IMR-90 (cell line): ENCODE measurements around the gene CDRT15L2. TPM values are rescaled to one million over a fixed set of nuclear protein-coding genes. Genes with fewer than 3 reads are reported as not detected.
"Not testable (repeated sequence)": the region's sequence is repeated elsewhere in the genome, so short reads cannot be mapped to it uniquely, and the experiment has no call there.

Experiments used
- ATAC-seq: fragments of 200-7000 bp; cut with Tn5 transposase; 2 replicates; pipeline ENCODE4 v1.9.1; 2020; ENCODE audit warnings: low read depth, mild to moderate bottlenecking, moderate library complexity
- BruUV-seq: library from RNA; stranded (reverse); fragments of 400-500 nt; replicated peaks from 2 replicates; lab custom pipeline; 2021; lab: Mats Ljungman, UMichigan
- CTCF ChIA-PET: fragments of 300-600 bp; formaldehyde crosslinking; extraction: SDS; loops from one replicate; lab custom pipeline; 2021; ENCODE audit warnings: antibody characterized with exemption; lab: Yijun Ruan, JAX
- POLR2A ChIA-PET: fragments of 300-600 bp; sonication (Branson Sonifier 250); formaldehyde crosslinking; loops from one replicate; lab custom pipeline; 2022; ENCODE audit warnings: antibody characterized with exemption; ENCODE audit not compliant: unreplicated experiment; lab: Charles Lee
- DNase-seq: peaks from one replicate; pipeline ENCODE4 v3.0.0; 2013
- H2AFZ ChIP-seq: replicated peaks from 2 replicates; pipeline ENCODE3; 2013; ENCODE audit warnings: low read length, mild to moderate bottlenecking; ENCODE audit not compliant: poor library complexity
- H2AK5ac ChIP-seq: 2 replicates; pipeline ENCODE4 v1.6.1; 2013; ENCODE audit warnings: low read depth, low read length, inconsistent platforms
- H2AK9ac ChIP-seq: replicated peaks from 2 replicates; pipeline ENCODE3; 2013; ENCODE audit warnings: mild to moderate bottlenecking, low read depth, low read length, moderate library complexity; ENCODE audit not compliant: poor library complexity
- H2BK120ac ChIP-seq: 2 replicates; pipeline ENCODE4 v1.6.1; 2013; ENCODE audit warnings: low read depth, low read length, inconsistent platforms
- H2BK15ac ChIP-seq: 3 replicates; pipeline ENCODE4 v1.6.1; 2013; ENCODE audit warnings: low read depth, low read length, inconsistent platforms
- H2BK20ac ChIP-seq: 2 replicates; pipeline ENCODE4 v1.6.1; 2013; ENCODE audit warnings: low read depth, mild to moderate bottlenecking, inconsistent platforms, low read length, moderate library complexity
- H2BK5ac ChIP-seq: 2 replicates; pipeline ENCODE4 v1.6.1; 2013; ENCODE audit warnings: mild to moderate bottlenecking, low read depth, low read length, inconsistent platforms; ENCODE audit not compliant: poor library complexity, severe bottlenecking
- H3K14ac ChIP-seq: replicated peaks from 2 replicates; pipeline ENCODE4 v1.6.1; 2013; ENCODE audit warnings: low read depth, low read length, inconsistent platforms
- H3K18ac ChIP-seq: 2 replicates; pipeline ENCODE4 v1.6.1; 2013; ENCODE audit warnings: low read depth, low read length, control low read depth
- H3K23ac ChIP-seq: 2 replicates; pipeline ENCODE4 v1.6.1; 2013; ENCODE audit warnings: low read depth, low read length, inconsistent platforms
- H3K27ac ChIP-seq: 2 replicates; pipeline ENCODE4 v1.5.1; 2013; ENCODE audit warnings: mild to moderate bottlenecking, control low read depth, low read length; ENCODE audit not compliant: insufficient read depth
- H3K27me3 ChIP-seq: 2 replicates; pipeline ENCODE4 v1.6.1; 2013; ENCODE audit warnings: low read length; ENCODE audit not compliant: control insufficient read depth, insufficient read depth
- H3K36me3 ChIP-seq: 2 replicates; pipeline ENCODE4 v1.6.1; 2013; ENCODE audit warnings: low read length, mixed read lengths; ENCODE audit not compliant: control insufficient read depth, insufficient read depth
- H3K4ac ChIP-seq: 2 replicates; pipeline ENCODE4 v1.6.1; 2013; ENCODE audit warnings: low read depth, low read length, inconsistent platforms
- H3K4me1 ChIP-seq: 2 replicates; pipeline ENCODE4 v1.6.1; 2013; ENCODE audit warnings: low read length, mixed read lengths; ENCODE audit not compliant: control insufficient read depth, insufficient read depth
- H3K4me2 ChIP-seq: 2 replicates; pipeline ENCODE4 v1.6.1; 2013; ENCODE audit warnings: low read depth, mild to moderate bottlenecking, control low read depth, low read length, moderate library complexity
- H3K4me3 ChIP-seq: 2 replicates; pipeline ENCODE4 v1.5.1; 2013; ENCODE audit warnings: low read depth, mild to moderate bottlenecking, control low read depth, low read length, moderate library complexity; ENCODE audit not compliant: insufficient read depth
- H3K56ac ChIP-seq: 2 replicates; pipeline ENCODE4 v1.6.1; 2013; ENCODE audit warnings: low read length, inconsistent platforms; ENCODE audit not compliant: insufficient read depth; ENCODE audit errors: extremely low read depth
- H3K79me1 ChIP-seq, 2 experiments: 2 replicates each; pipeline ENCODE4 v1.6.1; 2013; ENCODE audit warnings: low read length in 2 of 2, inconsistent platforms in 1 of 2, low read depth in 1 of 2
- H3K9ac ChIP-seq: 2 replicates; pipeline ENCODE4 v1.6.1; 2013; ENCODE audit warnings: low read depth, low read length, control low read depth
- H3K9me1 ChIP-seq: 2 replicates; pipeline ENCODE4 v1.6.1; 2013; ENCODE audit warnings: low read length, inconsistent platforms; ENCODE audit not compliant: insufficient read depth
- H3K9me3 ChIP-seq: 2 replicates; pipeline ENCODE4 v1.6.1; 2013; ENCODE audit warnings: low read length; ENCODE audit not compliant: control insufficient read depth, insufficient read depth
- H4K20me1 ChIP-seq: 2 replicates; pipeline ENCODE4 v1.6.1; 2013; ENCODE audit warnings: low read length, inconsistent platforms; ENCODE audit not compliant: insufficient read depth
- H4K5ac ChIP-seq: 2 replicates; pipeline ENCODE4 v1.6.1; 2013; ENCODE audit warnings: mild to moderate bottlenecking, low read depth, low read length, control low read depth
- H4K8ac ChIP-seq, 2 experiments: 2 replicates each; pipeline ENCODE4 v1.6.1; 2013; ENCODE audit warnings: low read depth in 2 of 2, low read length in 2 of 2, control low read depth in 1 of 2, inconsistent platforms in 1 of 2
- H4K91ac ChIP-seq: 2 replicates; pipeline ENCODE4 v1.6.1; 2013; ENCODE audit warnings: low read depth, low read length, inconsistent platforms; ENCODE audit not compliant: insufficient read depth
- WGBS, 2 experiments: methylation state at CpG; one replicate each; pipeline versions ENCODE4 v1.1.5 to v1.1.7; 2013; ENCODE audit warnings: missing lambda C conversion rate in 2 of 2; ENCODE audit not compliant: insufficient read length in 1 of 2; ENCODE audit errors: extremely low coverage in 2 of 2; 5-methylcytosine and 5-hydroxymethylcytosine counted together
- dilution Hi-C: fragments of 300-500 bp; cut with HindIII; formaldehyde crosslinking; loops from one replicate; pipeline ENCODE4 v1.14.3; 2018; ENCODE audit warnings: low sequenced_read_pairs; ENCODE audit not compliant: unreplicated experiment
- in situ Hi-C: fragments of 300-500 bp; cut with MboI; formaldehyde crosslinking; loops from 3 replicates; pipeline ENCODE4 v1.14.3; 2019; ENCODE audit warnings: low sequenced_read_pairs, inconsistent platforms, mixed read lengths
- intact Hi-C: fragments of 100-400 bp; cut with micrococcal nuclease; formaldehyde crosslinking; loops from 2 replicates; pipeline ENCODE4 v1.10.0; 2022
- polyA plus RNA-seq, 3 experiments: library from polyadenylated mRNA; depleted of rRNA; stranded (reverse); fragments of >200 nt; gene quantifications; 2 replicates each; pipeline ENCODE4 v1.2.3, GENCODE V29; 2012; ENCODE audit warnings: low replicate concordance in 1 of 3
- total RNA-seq: library from RNA; depleted of rRNA; stranded (reverse); fragments of >200 nt; gene quantifications from 2 replicates; pipeline ENCODE4 v1.2.3, GENCODE V29; 2012

Gene CDRT15L2
- total and polyA plus RNA-seq, 2 of the 4 experiments (the other 2 are of a cell fraction) = not detected

GRCh38 chr17:20588744-20589453 is 9.4 kb downstream of the CDRT15L2 start:
- BruUV-seq, H3K36me3 ChIP-seq, H3K9me3 ChIP-seq, H3K9ac ChIP-seq, H3K79me1 ChIP-seq, H3K4me3 ChIP-seq, H3K4me1 ChIP-seq, H3K9me1 ChIP-seq, H3K4me2 ChIP-seq, H2AFZ ChIP-seq, H3K27ac ChIP-seq, intact Hi-C loops, H4K8ac ChIP-seq, H3K23ac ChIP-seq, H3K56ac ChIP-seq, in situ Hi-C loops, ATAC-seq, H2BK5ac ChIP-seq, CTCF ChIA-PET, DNase-seq, H2AK5ac ChIP-seq, H4K20me1 ChIP-seq, H2BK20ac ChIP-seq, H3K27me3 ChIP-seq, dilution Hi-C loops, H2BK15ac ChIP-seq, H4K5ac ChIP-seq, H4K91ac ChIP-seq, H2AK9ac ChIP-seq, H3K14ac ChIP-seq, H3K4ac ChIP-seq, H3K18ac ChIP-seq, H2BK120ac ChIP-seq, POLR2A ChIA-PET: not testable (repeated sequence)
- 0% methylated on average over 11 of the region's 69 CpGs; no CpG with 5 or more reads in 1 of the 2 experiments for WGBS, 2 experiments

- H3K18ac ChIP-seq, BruUV-seq, H4K20me1 ChIP-seq, in situ Hi-C loops, dilution Hi-C loops, CTCF ChIA-PET, H3K4me1 ChIP-seq, H4K91ac ChIP-seq, H2BK120ac ChIP-seq, H2BK5ac ChIP-seq, DNase-seq, H3K9ac ChIP-seq, H2AK9ac ChIP-seq, H3K14ac ChIP-seq, H3K4me2 ChIP-seq, H3K36me3 ChIP-seq, ATAC-seq, H3K56ac ChIP-seq, H3K23ac ChIP-seq, H4K5ac ChIP-seq, H3K4me3 ChIP-seq, H4K8ac ChIP-seq, intact Hi-C loops, H3K27ac ChIP-seq, H3K9me1 ChIP-seq, H2AFZ ChIP-seq, H3K27me3 ChIP-seq, H2BK20ac ChIP-seq, H2AK5ac ChIP-seq, H2BK15ac ChIP-seq, POLR2A ChIA-PET, H3K79me1 ChIP-seq, H3K9me3 ChIP-seq, H3K4ac ChIP-seq: not testable (repeated sequence)
- WGBS, 2 experiments = no CpG with 5 or more reads among the region's 17 CpGs
Observed at GRCh38 chr17:20589454-20589810, 9.9 kb downstream of the CDRT15L2 start.
